Suprapubic skin (tissue), 4 donors: Measurements from ENCODE around the gene MAF. TPM values are rescaled to one million over a fixed set of nuclear protein-coding genes. Genes with fewer than 3 reads are reported as not detected.

Source experiments
- DNase-seq, 2 donors: peaks; one replicate each; pipeline ENCODE4 v3.0.0-alpha.2; 2019; ENCODE audit warnings: low spot score in 2 of 2
- H3K27ac ChIP-seq: fragments of 200-600 bp; sonication (generic); one replicate; pipeline ENCODE4 v1.5.1; 2019
- H3K27me3 ChIP-seq: fragments of 200-600 bp; sonication (generic); one replicate; pipeline ENCODE4 v1.5.1; 2019
- H3K36me3 ChIP-seq: fragments of 200-600 bp; sonication (generic); one replicate; pipeline ENCODE4 v1.5.1; 2019
- H3K4me1 ChIP-seq: fragments of 200-600 bp; sonication (generic); one replicate; pipeline ENCODE4 v1.5.1; 2019
- H3K4me3 ChIP-seq: fragments of 200-600 bp; sonication (generic); one replicate; pipeline ENCODE4 v1.5.1; 2019; ENCODE audit warnings: mild to moderate bottlenecking
- H3K9me3 ChIP-seq: fragments of 200-600 bp; sonication (generic); one replicate; pipeline ENCODE4 v1.5.1; 2019
- CTCF ChIP-seq, 2 donors: fragments of 200-600 bp in 1 of 2; fragments of 450-650 bp in 1 of 2; sonication (generic) in 1 of 2; IDR thresholded peaks; one replicate each; pipeline ENCODE4 v1.5.1; 2016 to 2019; ENCODE audit warnings: antibody characterized with exemption in 2 of 2, mild to moderate bottlenecking in 1 of 2, moderate library complexity in 1 of 2
- EP300 ChIP-seq: sonication (generic); formaldehyde crosslinking; IDR thresholded peaks from one replicate; pipeline ENCODE4 v1.6.1; 2017; ENCODE audit warnings: antibody characterized with exemption
- POLR2A ChIP-seq, 2 donors: fragments of 450-650 bp; IDR thresholded peaks; one replicate each; pipeline ENCODE4 v1.6.1; 2017; ENCODE audit warnings: antibody characterized with exemption in 2 of 2, mild to moderate bottlenecking in 2 of 2, moderate library complexity in 2 of 2
- POLR2AphosphoS5 ChIP-seq, 3 donors: sonication (generic); formaldehyde crosslinking; IDR thresholded peaks; one replicate each; pipeline ENCODE4 v1.6.1; 2017; ENCODE audit warnings: antibody characterized with exemption in 3 of 3
- WGBS: methylation state at CpG from one replicate; pipeline ENCODE4 v1.1.5; 2018; 5-methylcytosine and 5-hydroxymethylcytosine counted together
- total RNA-seq, 4 donors: library from RNA; depleted of rRNA; stranded (reverse); fragments of >200 nt; gene quantifications; one replicate each; pipeline ENCODE4 v1.1.0, GENCODE V29; 2016

MAF gene
- total RNA-seq, 4 donors from 2014 or later, result 83.6 to 135 (median 114) TPM

GRCh38 chr16:79592186-79592585, 8.4 kb downstream of the MAF start:
- 56% methylated on average over 4 of the region's 4 CpGs for WGBS
- Histone ChIP-seq H3K27ac (peak overlapping the region; percentile 94), H3K4me1 (peaks cover 60% of the 10 kb centered on the region), H3K9me3 (no peaks in the 10 kb centered on the region), H3K4me3 (peak overlapping the region; percentile 74), H3K27me3 (no peaks in the 10 kb centered on the region), H3K36me3 (no peaks in the 10 kb centered on the region)
- DNase-seq, result no peak
- TF ChIP-seq CTCF (IDR thresholded peaks at IDR 0.05), result no peak
- TF ChIP-seq POLR2A (IDR thresholded peaks at IDR 0.05), result no peak
- no peak for TF ChIP-seq EP300
- TF ChIP-seq POLR2AphosphoS5 (IDR thresholded peaks at IDR 0.05), result no peak

GRCh38 chr16:79589601-79590102, 10.9 kb downstream of the MAF start:
- Histone ChIP-seq H3K4me3 (peak overlapping the region; percentile 55), H3K27ac (peak overlapping the region; percentile 67)
- WGBS, result 9% methylated on average over 24 of the region's 43 CpGs

GRCh38 chr16:79587897-79588296, 12.6 kb downstream of the MAF start:
- Histone ChIP-seq H3K4me1 (peaks cover 22% of the 10 kb centered on the region), H3K9me3 (no peaks in the 10 kb centered on the region), H3K27me3 (no peaks in the 10 kb centered on the region), H3K4me3 (no peak overlapping the region), H3K27ac (no peak overlapping the region), H3K36me3 (no peaks in the 10 kb centered on the region)
- no peak for DNase-seq
- TF ChIP-seq CTCF (IDR thresholded peaks at IDR 0.05) (no peak), EP300 (no peak)
- 60% methylated on average over 9 of the region's 9 CpGs for WGBS

More at GRCh38 chr16:79589601-79590102, 10.9 kb downstream of the MAF start:
- TF ChIP-seq POLR2AphosphoS5 (IDR thresholded peaks at IDR 0.05) (no peak), CTCF (IDR thresholded peaks at IDR 0.05) (no peak), EP300 (no peak), POLR2A (IDR thresholded peaks at IDR 0.05) (no peak)
- Histone ChIP-seq H3K36me3 (no peaks in the 10 kb centered on the region), H3K27me3 (no peaks in the 10 kb centered on the region), H3K9me3 (no peaks in the 10 kb centered on the region), H3K4me1 (peaks cover 39% of the 10 kb centered on the region)
- peak in 1 of 2 donors; percentile 62 for DNase-seq

- 87% methylated on average over 6 of the region's 6 CpGs for WGBS
These were observed 13.2 kb downstream of the MAF start for GRCh38 chr16:79587296-79587695.

GRCh38 chr16:79582789-79583188, 17.7 kb downstream of the MAF start:
- TF ChIP-seq POLR2A (IDR thresholded peaks at IDR 0.05) (no peak), POLR2AphosphoS5 (IDR thresholded peaks at IDR 0.05) (no peak), EP300 (no peak), CTCF (IDR thresholded peaks at IDR 0.05) (no peak)
- Histone ChIP-seq H3K9me3 (no peaks in the 10 kb centered on the region), H3K4me3 (no peak overlapping the region), H3K36me3 (no peaks in the 10 kb centered on the region), H3K27me3 (no peaks in the 10 kb centered on the region), H3K4me1 (no peaks in the 10 kb centered on the region), H3K27ac (no peak overlapping the region)
- no peak for DNase-seq
- WGBS, result 84% methylated on average over 6 of the region's 6 CpGs

More at GRCh38 chr16:79587296-79587695, 13.2 kb downstream of the MAF start:
- Histone ChIP-seq H3K4me3 (no peak overlapping the region), H3K4me1 (peaks cover 17% of the 10 kb centered on the region), H3K27ac (no peak overlapping the region), H3K27me3 (no peaks in the 10 kb centered on the region), H3K36me3 (no peaks in the 10 kb centered on the region), H3K9me3 (no peaks in the 10 kb centered on the region)
- no peak for DNase-seq
- TF ChIP-seq EP300 (no peak), POLR2A (IDR thresholded peaks at IDR 0.05) (no peak), POLR2AphosphoS5 (IDR thresholded peaks at IDR 0.05) (no peak), CTCF (IDR thresholded peaks at IDR 0.05) (no peak)
